PC-3 (cell line): ENCODE data around the gene POR. TPM values are rescaled to one million over a fixed set of nuclear protein-coding genes. Genes with fewer than 3 reads are reported as not detected.
"Not testable (repeated sequence)": the region's sequence is repeated elsewhere in the genome, so short reads cannot be mapped to it uniquely, and the experiment has no call there.

Experiments
- ATAC-seq: fragments of 200-7000 bp; cut with Tn5 transposase; 2 replicates; pipeline ENCODE4 v1.9.1; 2020; ENCODE audit warnings: mild to moderate bottlenecking, moderate library complexity
- BruUV-seq: library from RNA; stranded (reverse); fragments of 400-500 nt; replicated peaks from 2 replicates; lab custom pipeline; 2021; lab: Mats Ljungman, UMichigan
- CTCF ChIA-PET: fragments of 300-600 bp; sonication (Branson Sonifier 250); formaldehyde crosslinking; loops from one replicate; lab custom pipeline; 2022; ENCODE audit warnings: antibody characterized with exemption; lab: Charles Lee
- POLR2A ChIA-PET: fragments of 300-600 bp; sonication (Branson Sonifier 250); formaldehyde crosslinking; loops from one replicate; lab custom pipeline; 2022; ENCODE audit warnings: antibody characterized with exemption; ENCODE audit not compliant: unreplicated experiment; lab: Charles Lee
- DNase-seq: peaks from one replicate; pipeline ENCODE4 v3.0.0-alpha.2; 2015
- H2AFZ ChIP-seq: fragments of 300-600 bp; sonication (generic); 2 replicates; pipeline ENCODE4 v1.6.0; 2016; ENCODE audit warnings: antibody characterized with exemption, low read length
- H3F3A ChIP-seq: fragments of 300-600 bp; sonication (generic); one replicate; pipeline ENCODE4 v1.6.0; 2017; ENCODE audit warnings: antibody characterized with exemption, low read length, control low read depth, mild to moderate bottlenecking; ENCODE audit not compliant: unreplicated experiment
- H3K27ac ChIP-seq: fragments of 300-600 bp; sonication (generic); 2 replicates; pipeline ENCODE4 v1.5.1; 2016; ENCODE audit warnings: mild to moderate bottlenecking, low read length
- H3K27me3 ChIP-seq: fragments of 300-600 bp; sonication (generic); 2 replicates; pipeline ENCODE4 v1.6.1; 2016; ENCODE audit warnings: low read length, mixed read lengths
- H3K36me3 ChIP-seq: fragments of 300-600 bp; sonication (generic); 2 replicates; pipeline ENCODE4 v1.6.1; 2016; ENCODE audit warnings: low read depth, mixed run types, low read length, mixed read lengths
- H3K4me1 ChIP-seq: fragments of 300-600 bp; sonication (generic); 2 replicates; pipeline ENCODE4 v1.5.1; 2016; ENCODE audit warnings: low read length; ENCODE audit not compliant: insufficient read depth
- H3K4me2 ChIP-seq: fragments of 300-600 bp; sonication (generic); 2 replicates; pipeline ENCODE4 v1.6.0; 2016; ENCODE audit warnings: low read length
- H3K4me3 ChIP-seq: fragments of 300-600 bp; sonication (generic); 2 replicates; pipeline ENCODE4 v1.5.1; 2016; ENCODE audit warnings: mild to moderate bottlenecking, low read length, mixed read lengths
- H3K79me2 ChIP-seq: fragments of 300-600 bp; sonication (generic); 2 replicates; pipeline ENCODE4 v1.6.1; 2017; ENCODE audit warnings: low read length, mixed read lengths
- H3K9ac ChIP-seq: fragments of 300-600 bp; sonication (generic); 2 replicates; pipeline ENCODE4 v1.6.0; 2016; ENCODE audit warnings: mild to moderate bottlenecking, low read length
- H3K9me2 ChIP-seq: fragments of 300-600 bp; sonication (generic); replicated peaks from 2 replicates; pipeline ENCODE4 v1.6.1; 2016; ENCODE audit warnings: mixed run types, low read length, mixed read lengths
- H3K9me3 ChIP-seq: fragments of 300-600 bp; sonication (generic); 2 replicates; pipeline ENCODE4 v1.6.1; 2016; ENCODE audit warnings: low read length, mixed read lengths
- H4K20me1 ChIP-seq: fragments of 300-600 bp; sonication (generic); 2 replicates; pipeline ENCODE4 v1.6.1; 2016; ENCODE audit warnings: low read length, mixed read lengths
- CTCF ChIP-seq: fragments of 300-600 bp; sonication (generic); conservative IDR thresholded peaks from 2 replicates; pipeline ENCODE4 v1.5.1; 2017; ENCODE audit warnings: antibody characterized with exemption, low read depth, mild to moderate bottlenecking, low read length
- EZH2 ChIP-seq: fragments of 300-600 bp; sonication (generic); IDR thresholded peaks from one replicate; pipeline ENCODE4 v1.6.1; 2017; ENCODE audit warnings: antibody characterized with exemption, mild to moderate bottlenecking, low read length; ENCODE audit not compliant: unreplicated experiment
- EZH2phosphoT487 ChIP-seq: fragments of 300-600 bp; sonication (generic); IDR thresholded peaks from 2 replicates; pipeline ENCODE4 v1.6.1; 2018; ENCODE audit warnings: mild to moderate bottlenecking, antibody characterized with exemption, low read length, borderline replicate concordance
- intact Hi-C: fragments of 100-400 bp; cut with micrococcal nuclease; formaldehyde crosslinking; loops from 2 replicates; pipeline ENCODE4 v1.9.0; 2023
- total RNA-seq: library from RNA; depleted of rRNA; stranded (reverse); fragments of >200 nt; gene quantifications from 2 replicates; pipeline ENCODE4 v1.2.3, GENCODE V29; 2014

The POR gene
- total RNA-seq, 1 experiment from 2014 or later, result 112 TPM

GRCh38 chr7:75872073-75872782 lies 42.7 kb upstream of the POR start:
- ChIA-PET POLR2A (no interaction called here), CTCF (interaction anchor here (0.6 to 0.7 kb wide), 2 partner anchors 110 to 197 kb away, joined by 3 to 7 read pairs; no protein-coding TSS in a partner anchor)
- Histone ChIP-seq H3K9me2 (no peaks in the 10 kb centered on the region), H3F3A (no peaks in the 10 kb centered on the region), H2AFZ (no peak overlapping the region), H3K36me3 (no peaks in the 10 kb centered on the region), H3K4me1 (no peaks in the 10 kb centered on the region), H3K79me2 (no peaks in the 10 kb centered on the region), H3K9ac (no peak overlapping the region), H3K4me3 (no peak overlapping the region), H3K9me3 (no peaks in the 10 kb centered on the region), H3K27ac (no peak overlapping the region), H4K20me1 (no peaks in the 10 kb centered on the region), H3K27me3 (no peaks in the 10 kb centered on the region), H3K4me2 (no peak overlapping the region)
- ATAC-seq, result no peak
- TF ChIP-seq CTCF (no peak), EZH2phosphoT487 (no peak), EZH2 (no peak)
- intact Hi-C loops, result no loop called here
- no TSS peak for BruUV-seq
- no peak for DNase-seq

GRCh38 chr7:75874180-75874579 lies 40.8 kb upstream of the POR start:
- H3K9me3 ChIP-seq, H3K4me3 ChIP-seq, DNase-seq, H3K4me2 ChIP-seq, H3K4me1 ChIP-seq, H2AFZ ChIP-seq, ATAC-seq, H4K20me1 ChIP-seq, H3K9ac ChIP-seq, CTCF ChIA-PET, POLR2A ChIA-PET, H3K9me2 ChIP-seq, intact Hi-C loops, BruUV-seq, H3K27ac ChIP-seq, H3K79me2 ChIP-seq, H3F3A ChIP-seq, H3K36me3 ChIP-seq, H3K27me3 ChIP-seq: not testable (repeated sequence)

GRCh38 chr7:75875113-75876080 lies 39.6 kb upstream of the POR start:
- no peak for TF ChIP-seq EZH2phosphoT487
- TF ChIP-seq EZH2, result no peak
- no peak for TF ChIP-seq CTCF
- no peak overlapping the region for H2AFZ ChIP-seq

More at GRCh38 chr7:75875113-75876080, 39.6 kb upstream of the POR start:
- no peaks in the 10 kb centered on the region for H3K36me3 ChIP-seq
- H4K20me1 ChIP-seq, result no peaks in the 10 kb centered on the region
- no peaks in the 10 kb centered on the region for H3K27me3 ChIP-seq
- BruUV-seq, result no TSS peak
- no peaks in the 10 kb centered on the region for H3K9me3 ChIP-seq
- ATAC-seq (no peak), DNase-seq (no peak)
- H3K4me1 ChIP-seq, result peaks cover 13% of the 10 kb centered on the region
- no peak overlapping the region for H3K4me2 ChIP-seq
- H3K9ac ChIP-seq, result no peak overlapping the region
- POLR2A ChIA-PET, result no interaction called here
- no peak overlapping the region for H3K27ac ChIP-seq
- H3K9me2 ChIP-seq, result no peaks in the 10 kb centered on the region
- CTCF ChIA-PET, result no interaction called here
- intact Hi-C loops, result loop anchor here (5.0 kb wide), 1 partner anchor 98 kb away; no protein-coding TSS in a partner anchor
- no peak overlapping the region for H3K4me3 ChIP-seq
- no peaks in the 10 kb centered on the region for H3F3A ChIP-seq
- H3K79me2 ChIP-seq, result peaks cover 15% of the 10 kb centered on the region
